GM12892 (cell line): ENCODE results near the gene TET2.

Source experiments
- POLR2A ChIP-seq: IDR thresholded peaks from 2 replicates; pipeline ENCODE4 v1.6.1; 2011; ENCODE audit warnings: low read depth, low read length, control low read depth
- POLR2AphosphoS5 ChIP-seq: IDR thresholded peaks from 2 replicates; pipeline ENCODE4 v1.6.1; 2011; ENCODE audit warnings: low read depth, low read length, control low read depth
- TAF1 ChIP-seq: IDR thresholded peaks from 2 replicates; pipeline ENCODE4 v1.6.1; 2011; ENCODE audit warnings: low read depth, mild to moderate bottlenecking, control low read depth, low read length, borderline replicate concordance

- TF ChIP-seq POLR2A (no peak), POLR2AphosphoS5 (no peak), TAF1 (no peak)
These were observed 134.4 kb downstream of the TET2 start for GRCh38 chr4:105281124-105281415.
